ENCODE data around the gene CLDN14. TPM values are rescaled to one million over a fixed set of nuclear protein-coding genes. Genes with fewer than 3 reads are reported as not detected.
"Not testable (repeated sequence)": the region's sequence is repeated elsewhere in the genome, so short reads cannot be mapped to it uniquely, and the experiment has no call there.

Gene CLDN14
- total and polyA plus RNA-seq, 2 donors (not counting 1 experiment from before 2014, with no cell fraction given): 0.39 TPM; not detected in 1

DNA sequence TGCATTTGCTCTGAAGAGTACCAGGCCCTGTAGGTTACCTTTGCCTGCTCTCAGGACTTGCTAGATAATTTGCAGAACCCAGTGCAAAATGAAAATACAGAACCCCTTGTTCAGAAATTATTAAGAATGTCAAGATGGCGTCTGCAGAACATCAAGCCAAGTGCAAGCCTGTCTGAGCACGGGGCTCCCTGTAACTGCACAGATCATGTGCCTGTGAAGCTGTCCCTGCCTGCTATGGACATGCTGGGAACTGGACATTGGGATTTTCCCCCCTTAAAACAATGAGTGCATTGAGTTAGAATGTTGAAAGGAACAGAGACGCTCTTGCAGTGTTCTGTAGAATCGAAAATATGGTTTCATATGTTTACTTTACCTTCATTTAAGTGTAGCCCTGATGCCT, 2.9 kb downstream of the CLDN14 start:
- ChIA-PET POLR2A (no interaction called here), CTCF (no interaction called here)
- Histone ChIP-seq H3K27ac (ENCODE audit: low read length in 2 of 2) (no peak overlapping the region), H3K27me3 (replicated peaks in 1 of 4; ENCODE audit: control extremely low read depth in 1 of 4, control insufficient read depth in 3 of 4, insufficient read depth in 4 of 4, low read length in 3 of 4) (no peaks in the 10 kb centered on the region), H3K4me3 (ENCODE audit: control extremely low read depth in 1 of 5, extremely low read depth in 1 of 5, insufficient read depth in 1 of 5, low read depth in 2 of 5, low read length in 4 of 5) (no peak overlapping the region), H3K9me3 (ENCODE audit: control extremely low read depth in 1 of 3, control insufficient read depth in 2 of 3, insufficient read depth in 1 of 3, low read length in 2 of 3) (peaks cover 0 to 11% (median 0%) of the 10 kb centered on the region in 3 donors), H3K4me1 (ENCODE audit: control insufficient read depth in 2 of 2, insufficient read depth in 2 of 2, low read length in 2 of 2) (no peaks in the 10 kb centered on the region), H2AFZ (ENCODE audit: insufficient read depth, low read depth, low read length, poor library complexity, severe bottlenecking) (no peak overlapping the region), H3K36me3 (replicated peaks in 1 of 2; ENCODE audit: control extremely low read depth in 1 of 2, control insufficient read depth in 1 of 2, extremely low read depth in 1 of 2, insufficient read depth in 2 of 2, low read length in 1 of 2) (no peaks in the 10 kb centered on the region), H4K20me1 (ENCODE audit: control insufficient read depth, insufficient read depth, low read length, poor library complexity, severe bottlenecking) (no peaks in the 10 kb centered on the region), H3K79me2 (ENCODE audit: control insufficient read depth, insufficient read depth, low read length) (no peaks in the 10 kb centered on the region), H3K4me2 (replicated peaks; ENCODE audit: low read depth, low read length, poor library complexity, severe bottlenecking) (no peak overlapping the region), H3K9ac (ENCODE audit: low read length) (no peak overlapping the region)
- no peak for ATAC-seq (ENCODE audit: low read depth)
- no peaks in the 10 kb centered on the region for H3K9me3 Mint-ChIP-seq (ENCODE audit: insufficient read depth)
- DNase-seq: no peak
- peaks cover 10% of the 10 kb centered on the region for H3K27me3 Mint-ChIP-seq
- H3K27ac Mint-ChIP-seq: no peak overlapping the region
- H3K4me1 Mint-ChIP-seq: no peaks in the 10 kb centered on the region
- no peak for TF ChIP-seq CTCF (IDR thresholded peaks at IDR 0.05)
- TF ChIP-seq EZH2 (IDR thresholded peaks at IDR 0.05; ENCODE audit: borderline replicate concordance, insufficient read depth, low read depth, low read length, poor library complexity, severe bottlenecking): no peak
- H3K4me3 Mint-ChIP-seq: no peak overlapping the region
- WGBS (ENCODE audit: insufficient coverage): 89% methylated on average over 2 of the region's 4 CpGs
- intact Hi-C loops (cut with micrococcal nuclease): no loop called here

DNA sequence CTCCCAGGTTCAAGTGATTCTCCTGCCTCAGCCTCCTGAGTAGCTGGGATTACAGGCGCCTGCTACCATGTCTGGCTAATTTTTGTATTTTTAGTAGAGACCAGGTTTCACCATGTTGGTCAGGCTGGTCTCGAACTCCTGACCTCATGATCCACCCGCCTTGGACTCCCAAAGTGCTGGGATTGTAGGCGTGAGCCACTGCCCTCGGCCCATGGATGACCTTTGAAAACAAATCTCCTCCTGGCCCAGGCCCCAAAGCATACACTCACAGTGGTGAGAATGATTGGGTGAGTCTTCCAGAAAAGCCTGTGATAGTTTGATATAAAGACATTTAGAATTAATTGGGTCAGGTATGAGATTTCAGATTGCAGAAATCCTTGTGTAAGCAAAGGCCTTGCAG, 3.4 kb downstream of the CLDN14 start:
- H3K27me3 Mint-ChIP-seq: peaks cover 12% of the 10 kb centered on the region
- ATAC-seq (ENCODE audit: low read depth); H3K4me3 ChIP-seq (ENCODE audit: control extremely low read depth in 1 of 5, extremely low read depth in 1 of 5, insufficient read depth in 1 of 5, low read depth in 2 of 5, low read length in 4 of 5); CTCF ChIA-PET; H3K36me3 ChIP-seq (replicated peaks in 1 of 2; ENCODE audit: control extremely low read depth in 1 of 2, control insufficient read depth in 1 of 2, extremely low read depth in 1 of 2, insufficient read depth in 2 of 2, low read length in 1 of 2); H3K4me1 Mint-ChIP-seq; H3K9ac ChIP-seq (ENCODE audit: low read length); H3K4me1 ChIP-seq (ENCODE audit: control insufficient read depth in 2 of 2, insufficient read depth in 2 of 2, low read length in 2 of 2); H2AFZ ChIP-seq (ENCODE audit: insufficient read depth, low read depth, low read length, poor library complexity, severe bottlenecking); H3K27ac Mint-ChIP-seq; H3K79me2 ChIP-seq (ENCODE audit: control insufficient read depth, insufficient read depth, low read length); H4K20me1 ChIP-seq (ENCODE audit: control insufficient read depth, insufficient read depth, low read length, poor library complexity, severe bottlenecking); H3K9me3 Mint-ChIP-seq (ENCODE audit: insufficient read depth); intact Hi-C loops (cut with micrococcal nuclease); H3K4me3 Mint-ChIP-seq; H3K27ac ChIP-seq (ENCODE audit: low read length in 2 of 2); POLR2A ChIA-PET; H3K4me2 ChIP-seq (replicated peaks; ENCODE audit: low read depth, low read length, poor library complexity, severe bottlenecking); H3K27me3 ChIP-seq (replicated peaks in 1 of 4; ENCODE audit: control extremely low read depth in 1 of 4, control insufficient read depth in 3 of 4, insufficient read depth in 4 of 4, low read length in 3 of 4); DNase-seq: not testable (repeated sequence)
- H3K9me3 ChIP-seq (ENCODE audit: control extremely low read depth in 1 of 3, control insufficient read depth in 2 of 3, insufficient read depth in 1 of 3, low read length in 2 of 3): peaks cover 0 to 11% (median 0%) of the 10 kb centered on the region in 3 donors
- 100% methylated on average over 1 of the region's 5 CpGs for WGBS (ENCODE audit: insufficient coverage)
